Sigmoid colon (tissue), 4 donors: ENCODE measurements around the gene ARMH3.

Experiments
- EP300 ChIP-seq, 4 donors: sonication (generic); formaldehyde crosslinking; IDR thresholded peaks; one replicate each; pipeline ENCODE4 v1.6.1; 2017; ENCODE audit warnings: antibody characterized with exemption in 4 of 4
- POLR2A ChIP-seq, 2 donors: fragments of 450-650 bp; IDR thresholded peaks; one replicate each; pipeline ENCODE4 v1.6.1; 2016; ENCODE audit warnings: antibody characterized with exemption in 2 of 2, mild to moderate bottlenecking in 2 of 2, moderate library complexity in 2 of 2
- POLR2AphosphoS5 ChIP-seq, 4 donors: sonication (generic); formaldehyde crosslinking; IDR thresholded peaks; one replicate each; pipeline ENCODE4 v1.6.1; 2017; ENCODE audit warnings: antibody characterized with exemption in 4 of 4
- TF ChIP-seq, protein P1 (sequence below), 4 experiments: fragments of 450-650 bp in 3 of 4; fragments of 200-600 bp in 1 of 4; IDR thresholded peaks; one replicate each; pipeline ENCODE4 v1.5.1; 2016 to 2019; ENCODE audit warnings: antibody characterized with exemption in 4 of 4, mild to moderate bottlenecking in 3 of 4, moderate library complexity in 2 of 4

DNA sequence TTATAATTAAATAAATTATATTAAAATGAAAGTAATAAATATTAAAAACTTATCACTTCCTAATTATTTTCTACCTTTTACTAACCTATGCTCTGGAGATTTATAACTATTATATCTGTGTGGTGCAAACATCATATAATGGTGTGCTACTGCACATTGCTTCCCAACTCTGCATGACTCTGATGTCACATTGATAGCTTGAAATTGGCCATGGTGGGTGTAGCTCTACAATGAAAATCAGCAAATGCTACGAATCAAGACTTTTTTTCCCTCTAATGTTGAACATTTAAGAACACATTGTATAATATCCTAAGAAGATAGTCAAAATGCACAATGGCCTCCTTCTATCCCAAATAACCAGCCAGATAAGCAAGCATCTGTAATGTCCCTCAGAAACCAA, 99.1 kb downstream of the ARMH3 start:
- no peak for TF ChIP-seq POLR2A (IDR thresholded peaks at IDR 0.05)
- TF ChIP-seq EP300 (IDR thresholded peaks at IDR 0.05), result no peak
- TF ChIP-seq, protein P1, sequence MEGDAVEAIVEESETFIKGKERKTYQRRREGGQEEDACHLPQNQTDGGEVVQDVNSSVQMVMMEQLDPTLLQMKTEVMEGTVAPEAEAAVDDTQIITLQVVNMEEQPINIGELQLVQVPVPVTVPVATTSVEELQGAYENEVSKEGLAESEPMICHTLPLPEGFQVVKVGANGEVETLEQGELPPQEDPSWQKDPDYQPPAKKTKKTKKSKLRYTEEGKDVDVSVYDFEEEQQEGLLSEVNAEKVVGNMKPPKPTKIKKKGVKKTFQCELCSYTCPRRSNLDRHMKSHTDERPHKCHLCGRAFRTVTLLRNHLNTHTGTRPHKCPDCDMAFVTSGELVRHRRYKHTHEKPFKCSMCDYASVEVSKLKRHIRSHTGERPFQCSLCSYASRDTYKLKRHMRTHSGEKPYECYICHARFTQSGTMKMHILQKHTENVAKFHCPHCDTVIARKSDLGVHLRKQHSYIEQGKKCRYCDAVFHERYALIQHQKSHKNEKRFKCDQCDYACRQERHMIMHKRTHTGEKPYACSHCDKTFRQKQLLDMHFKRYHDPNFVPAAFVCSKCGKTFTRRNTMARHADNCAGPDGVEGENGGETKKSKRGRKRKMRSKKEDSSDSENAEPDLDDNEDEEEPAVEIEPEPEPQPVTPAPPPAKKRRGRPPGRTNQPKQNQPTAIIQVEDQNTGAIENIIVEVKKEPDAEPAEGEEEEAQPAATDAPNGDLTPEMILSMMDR (IDR thresholded peaks at IDR 0.05), result no peak
- TF ChIP-seq POLR2AphosphoS5 (IDR thresholded peaks at IDR 0.05), result no peak
